NCI-H1694 treated with DMSO at 0.1 percent for 48 hours (cell line): ENCODE results near the gene ST6GALNAC2.
A peak's percentile ranks its signal among the peaks of the same experiment; 100 is the strongest.
"Not testable (repeated sequence)": the region's sequence is repeated elsewhere in the genome, so short reads cannot be mapped to it uniquely, and the experiment has no call there.

Source experiments
- DNase-seq: peaks from one replicate; lab custom pipeline; 2025; lab: John Stamatoyannopoulos, UW

Gene ST6GALNAC2

DNA sequence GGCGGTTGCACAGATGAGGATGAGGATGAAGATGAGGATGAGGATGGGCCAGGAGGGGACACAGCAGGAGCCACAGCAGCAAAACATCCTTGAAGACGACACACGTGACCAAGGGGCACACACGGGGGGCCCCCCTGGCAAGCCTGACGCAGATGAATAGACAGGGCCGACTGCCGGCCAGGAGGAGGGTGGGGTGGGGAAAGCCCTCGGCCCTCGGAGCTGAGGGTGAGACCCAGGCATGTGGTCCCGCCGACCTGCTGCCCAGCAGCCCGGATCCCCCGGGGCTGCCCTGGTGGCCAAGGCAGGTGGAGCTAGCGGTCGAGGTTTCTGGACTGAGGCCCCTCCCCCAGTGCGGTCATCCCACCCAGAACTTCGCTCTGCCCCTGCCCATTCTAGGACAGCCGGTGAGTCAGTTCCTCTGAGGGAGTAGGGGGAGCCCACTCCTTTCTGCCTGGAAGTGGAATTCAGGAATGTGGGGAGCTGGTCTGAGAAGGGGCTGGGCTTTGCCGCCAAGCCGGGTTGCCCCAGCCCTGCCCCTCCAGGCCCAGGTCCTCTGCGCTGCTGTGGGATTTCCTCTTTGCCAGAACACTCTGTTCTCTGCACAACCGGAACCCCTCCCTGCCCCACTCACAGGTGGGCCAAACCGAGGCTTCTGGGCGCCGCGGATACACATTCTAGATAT, 58.1 kb downstream of the ST6GALNAC2 start:
- no peak for DNase-seq

DNA sequence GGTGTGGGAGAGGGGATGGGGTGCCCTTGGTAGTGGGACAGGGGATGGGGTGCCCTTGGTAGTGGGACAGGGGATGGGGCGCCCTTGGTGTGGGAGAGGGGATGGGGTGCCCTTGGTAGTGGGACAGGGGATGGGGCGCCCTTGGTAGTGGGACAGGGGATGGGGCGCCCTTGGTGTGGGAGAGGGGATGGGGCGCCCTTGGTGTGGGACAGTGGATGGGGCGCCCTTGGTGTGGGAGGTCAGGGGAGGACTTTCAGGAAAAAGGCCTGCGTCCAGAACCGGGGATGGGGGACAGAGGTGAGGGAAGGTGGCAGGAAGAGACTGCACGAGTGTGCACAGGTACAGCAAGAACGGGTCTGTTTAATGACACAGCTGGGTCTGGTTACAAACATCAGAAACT, 58.6 kb downstream of the ST6GALNAC2 start:
- DNase-seq: not testable (repeated sequence)

DNA sequence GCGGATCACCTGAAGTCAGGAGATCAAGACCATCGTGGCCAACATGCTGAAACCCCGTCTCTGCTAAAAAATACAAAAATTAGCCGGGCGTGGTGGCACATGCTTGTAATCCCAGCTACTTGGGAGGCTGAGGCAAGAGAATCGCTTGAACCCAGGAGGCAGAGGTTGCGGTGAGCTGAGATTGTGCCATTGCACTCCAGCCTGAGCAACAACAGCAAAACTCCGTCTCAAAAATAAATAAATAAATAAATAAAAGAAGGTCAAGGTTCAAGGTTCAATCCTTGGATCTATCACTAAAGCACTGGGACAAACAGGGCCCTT, 60.2 kb downstream of the ST6GALNAC2 start:
- not testable (repeated sequence) for DNase-seq

- DNase-seq: no peak
Measured at GRCh38 chr17:76524598-76525512, 60.8 kb downstream of the ST6GALNAC2 start.

- DNase-seq: peak; percentile 67
Measured at GRCh38 chr17:76523084-76524037, 62.3 kb downstream of the ST6GALNAC2 start.

- not testable (repeated sequence) for DNase-seq
Measured at GRCh38 chr17:76521683-76522082, 64.0 kb downstream of the ST6GALNAC2 start.

DNA sequence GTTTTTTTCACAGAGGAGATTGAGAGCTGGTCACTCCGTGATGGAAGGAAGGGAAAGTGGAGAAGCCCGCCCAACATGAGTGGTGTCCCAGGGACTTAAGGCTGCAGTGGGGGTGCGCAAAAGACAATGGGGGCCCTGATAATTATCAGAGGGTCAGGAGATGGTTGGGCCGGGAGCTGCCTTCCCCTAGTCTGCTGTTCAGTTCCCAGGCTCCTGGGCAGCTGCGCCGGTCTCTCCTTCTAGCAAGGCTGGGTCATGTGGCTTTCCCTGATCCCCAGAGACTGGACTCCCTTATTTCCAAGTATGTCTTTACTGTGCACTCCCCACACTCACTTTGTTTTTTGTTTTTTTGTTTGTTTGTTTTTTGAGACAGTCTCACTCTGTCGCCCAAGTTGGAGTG, 64.4 kb downstream of the ST6GALNAC2 start:
- DNase-seq: no peak

- no peak for DNase-seq
Measured at GRCh38 chr17:76519048-76519966, 66.4 kb downstream of the ST6GALNAC2 start.

- no peak for DNase-seq
Measured at GRCh38 chr17:76517638-76518038, 68.0 kb downstream of the ST6GALNAC2 start.
